DMS79 (cell line): ENCODE results near the gene STIM1.

Experiments
- DNase-seq: peaks from one replicate; lab custom pipeline; 2025; lab: John Stamatoyannopoulos, UW

STIM1 gene

GRCh38 chr11:4071325-4071724 is 215.9 kb downstream of the STIM1 start:
- no peak for DNase-seq

GRCh38 chr11:4071914-4072313 is 216.4 kb downstream of the STIM1 start:
- DNase-seq, result no peak

DNA sequence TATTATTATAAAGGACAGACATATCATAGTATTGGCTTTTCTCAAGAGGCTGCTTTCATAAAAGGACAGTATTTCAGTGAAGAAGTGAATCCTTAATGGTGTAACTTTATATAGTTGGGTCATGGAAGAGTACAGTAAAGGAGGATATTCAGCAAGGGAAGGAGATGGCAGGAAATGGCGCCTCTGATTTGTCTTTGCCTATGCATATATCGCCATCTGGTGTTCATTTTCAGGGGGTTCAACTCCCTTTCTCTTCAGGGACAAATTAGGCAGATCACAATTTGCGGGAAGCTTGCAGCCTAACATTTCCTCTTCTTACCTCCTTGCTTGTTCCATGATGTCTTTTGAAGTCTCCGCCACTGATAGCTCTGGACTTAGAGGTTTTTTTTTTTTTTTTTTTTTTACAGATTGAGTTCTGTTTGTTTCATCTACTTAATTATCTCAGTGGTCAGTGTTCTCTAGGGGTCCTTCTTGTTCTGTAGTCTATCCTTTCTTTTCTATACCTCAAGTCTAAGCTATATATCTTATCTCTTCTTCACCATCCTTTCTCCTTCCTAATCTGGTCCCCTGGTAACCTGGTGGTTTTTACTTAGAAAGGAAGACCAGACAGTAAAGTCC is 217.3 kb downstream of the STIM1 start:
- DNase-seq, result peak; percentile 51

DNA sequence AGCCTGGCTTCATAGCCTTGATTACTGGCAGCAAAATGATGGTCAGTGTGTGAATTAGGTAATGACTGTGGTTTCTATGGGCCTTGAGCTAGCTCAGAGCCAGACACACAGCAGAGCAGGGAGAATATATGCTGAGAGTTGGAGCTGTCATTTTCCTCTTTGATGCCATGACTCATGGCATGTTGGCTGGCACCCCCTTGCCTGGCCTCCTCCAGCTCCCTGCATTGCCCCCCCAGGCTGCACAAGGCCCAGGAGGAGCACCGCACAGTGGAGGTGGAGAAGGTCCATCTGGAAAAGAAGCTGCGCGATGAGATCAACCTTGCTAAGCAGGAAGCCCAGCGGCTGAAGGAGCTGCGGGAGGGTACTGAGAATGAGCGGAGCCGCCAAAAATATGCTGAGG is 218.8 kb downstream of the STIM1 start:
- DNase-seq, result no peak

GRCh38 chr11:4076774-4077173 is 221.3 kb downstream of the STIM1 start:
- DNase-seq, result no peak

- no peak for DNase-seq
Measured at GRCh38 chr11:4083198-4083597, 227.7 kb downstream of the STIM1 start.

DNA sequence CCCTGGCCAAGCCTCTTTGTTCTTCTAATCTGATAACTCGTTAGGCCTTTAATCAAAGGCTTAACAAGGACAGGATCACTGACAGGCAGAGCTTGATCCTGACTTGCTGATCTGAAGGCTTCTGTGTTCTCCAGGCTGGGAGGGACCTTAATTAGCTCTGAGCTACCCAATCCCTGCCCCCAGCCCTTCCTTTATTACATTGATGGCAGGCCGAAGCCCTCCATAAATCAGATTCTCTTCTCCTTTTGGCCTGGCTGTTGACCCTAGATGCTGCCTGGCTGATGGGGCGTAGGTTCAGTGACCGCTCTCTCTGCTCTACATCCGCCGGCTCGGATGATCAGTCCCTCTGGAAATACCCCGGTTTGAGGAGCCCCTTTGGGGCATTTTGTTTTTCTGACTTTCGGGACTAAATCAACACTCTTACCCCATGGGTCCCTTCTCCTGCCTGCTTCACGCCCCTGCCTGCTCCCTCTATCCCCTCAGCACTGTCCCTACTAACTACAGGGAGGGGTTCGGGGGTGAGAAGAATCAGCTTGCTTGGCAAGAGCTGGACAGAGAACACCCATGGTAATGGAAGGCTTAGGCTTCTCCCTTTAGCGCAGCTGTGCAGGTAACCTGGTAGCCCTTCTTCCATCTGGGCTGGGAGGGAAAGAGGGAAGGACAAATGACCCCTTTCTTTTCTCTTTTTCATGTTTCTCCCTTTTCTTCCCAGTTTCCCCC is 229.1 kb downstream of the STIM1 start:
- DNase-seq, result no peak

DNA sequence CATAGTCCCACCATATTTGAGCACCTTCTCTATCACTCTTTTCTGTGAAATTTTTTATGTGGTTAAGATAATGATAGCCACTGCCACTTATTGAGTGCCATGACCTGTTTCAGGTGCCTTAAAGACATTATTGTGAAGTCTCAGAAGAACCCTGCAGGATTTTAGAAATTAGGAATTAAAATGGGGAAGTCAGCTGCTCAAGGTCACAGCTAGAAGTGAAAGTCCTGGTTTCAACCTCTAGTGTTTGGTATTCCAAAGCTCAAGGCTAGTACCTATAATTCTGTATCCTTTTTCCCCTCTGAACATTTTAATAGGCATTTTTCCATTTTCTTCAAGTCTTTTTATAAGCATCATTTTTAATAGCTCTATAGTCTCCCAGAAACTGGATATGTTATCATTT is 230.1 kb downstream of the STIM1 start:
- DNase-seq, result no peak

GRCh38 chr11:4086575-4087353 is 231.3 kb downstream of the STIM1 start:
- no peak for DNase-seq

- DNase-seq, result no peak
Measured at GRCh38 chr11:4087551-4087950, 232.1 kb downstream of the STIM1 start.

GRCh38 chr11:4090258-4090657 is 234.8 kb downstream of the STIM1 start:
- no peak for DNase-seq

GRCh38 chr11:4092026-4092425 is 236.6 kb downstream of the STIM1 start:
- no peak for DNase-seq

DNA sequence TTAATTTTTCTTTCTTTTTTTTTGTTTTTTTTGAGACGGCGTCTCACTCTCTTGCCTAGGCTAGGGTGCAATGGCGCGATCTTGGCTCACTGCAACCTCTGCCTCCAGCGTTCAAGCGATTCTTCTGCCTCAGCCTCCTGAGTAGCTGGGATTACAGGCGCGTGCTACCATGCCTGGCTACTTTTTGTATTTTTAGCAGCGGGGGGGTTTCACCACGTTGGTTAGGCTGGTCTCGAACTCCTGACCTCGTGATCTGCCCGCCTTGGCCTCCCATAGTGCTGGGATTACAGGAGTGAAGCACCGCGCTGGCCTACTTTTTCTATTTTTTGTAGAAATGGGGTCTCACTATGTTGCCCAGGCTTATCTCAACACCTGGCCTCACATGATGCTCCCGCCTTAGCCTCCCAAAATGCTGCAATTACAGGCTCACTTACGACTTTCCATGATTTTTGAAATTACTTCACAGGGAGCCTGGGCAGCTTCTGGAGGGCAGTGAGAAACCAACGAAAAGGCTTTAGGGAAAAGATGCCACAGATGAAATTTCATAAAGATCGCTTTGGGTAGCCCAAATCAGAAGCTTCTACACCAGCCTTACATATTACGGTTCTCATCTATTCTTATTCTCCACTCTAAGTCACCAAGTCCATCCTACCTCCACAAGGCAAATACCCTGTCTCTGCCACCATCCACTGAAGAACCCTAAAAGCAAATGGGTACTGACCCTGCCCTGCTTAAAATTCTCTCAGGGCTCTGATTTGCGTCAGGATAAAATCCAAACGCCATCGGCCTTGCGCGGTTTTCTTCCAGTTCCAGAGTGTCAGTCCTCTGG is 238.3 kb downstream of the STIM1 start:
- DNase-seq, result no peak

GRCh38 chr11:4094348-4095291 is 239.2 kb downstream of the STIM1 start, which contains the start of gene RRM1:
Gene RRM1 (plus strand): TSS chr11:4094799. CDS start chr11:4095013, 214 bp downstream.
- DNase-seq, result peak; percentile 99

DNA sequence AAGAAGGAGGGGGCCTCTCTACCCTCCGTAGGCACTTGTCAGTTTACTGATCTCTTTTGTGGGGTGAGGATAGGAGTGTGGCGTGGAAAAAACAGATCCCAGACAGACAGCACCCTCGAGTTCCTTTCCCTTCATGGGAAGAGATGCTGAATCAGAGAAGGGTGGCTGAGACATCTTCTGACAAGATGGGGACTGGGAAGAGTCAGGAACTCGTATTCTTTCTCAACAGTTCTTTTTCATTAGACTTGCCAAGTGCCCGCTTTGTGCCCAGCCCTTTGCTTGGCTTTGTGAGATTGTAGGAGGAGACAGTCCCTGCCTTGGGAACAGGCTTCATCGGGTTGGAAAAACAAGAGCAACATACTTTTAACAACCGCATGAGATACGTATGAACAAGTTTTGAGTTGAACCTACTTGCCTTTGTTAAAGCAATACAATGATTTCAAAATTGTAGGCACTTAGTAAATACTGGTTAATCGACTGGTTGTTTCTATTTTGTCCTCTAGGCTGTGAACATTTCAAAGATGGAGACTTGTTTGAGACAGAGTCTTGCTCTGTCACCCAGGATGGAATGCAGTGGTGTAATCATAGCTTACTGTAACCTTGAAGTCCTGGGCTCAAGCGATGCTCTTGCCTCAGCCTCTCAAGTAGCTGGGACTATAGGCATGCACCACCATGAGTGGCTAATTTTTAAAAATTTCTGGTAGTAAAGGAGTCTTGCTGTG is 240.2 kb downstream of the STIM1 start:
- DNase-seq, result peak; percentile 6

DNA sequence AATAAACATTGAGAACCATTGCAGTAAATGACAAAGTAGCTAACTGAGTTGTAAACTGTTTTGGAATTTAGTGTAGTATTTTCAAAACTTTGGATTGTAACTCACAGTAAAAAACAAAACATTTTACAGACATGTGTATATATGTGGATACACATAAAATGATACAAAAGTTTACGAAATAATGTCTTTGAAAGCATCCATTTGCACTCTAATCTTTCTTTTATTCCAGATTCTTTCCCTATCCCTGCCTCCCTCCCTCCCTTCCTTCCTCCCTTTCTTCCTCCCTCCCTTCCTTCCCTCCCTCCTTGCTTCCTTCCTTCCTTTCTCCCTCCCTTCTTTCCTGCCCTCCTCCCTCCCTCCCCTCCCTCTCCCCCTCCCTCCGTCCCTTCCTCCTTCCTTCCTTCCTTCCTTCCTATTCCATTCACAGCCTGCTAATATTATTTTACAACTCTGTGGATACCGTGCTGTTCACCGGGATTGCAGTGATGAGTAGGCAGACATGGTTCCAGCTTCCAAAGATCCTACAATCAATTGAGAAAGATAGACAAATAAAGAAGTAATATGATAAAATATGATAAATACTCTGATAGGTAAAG is 242.7 kb downstream of the STIM1 start:
- no peak for DNase-seq

DNA sequence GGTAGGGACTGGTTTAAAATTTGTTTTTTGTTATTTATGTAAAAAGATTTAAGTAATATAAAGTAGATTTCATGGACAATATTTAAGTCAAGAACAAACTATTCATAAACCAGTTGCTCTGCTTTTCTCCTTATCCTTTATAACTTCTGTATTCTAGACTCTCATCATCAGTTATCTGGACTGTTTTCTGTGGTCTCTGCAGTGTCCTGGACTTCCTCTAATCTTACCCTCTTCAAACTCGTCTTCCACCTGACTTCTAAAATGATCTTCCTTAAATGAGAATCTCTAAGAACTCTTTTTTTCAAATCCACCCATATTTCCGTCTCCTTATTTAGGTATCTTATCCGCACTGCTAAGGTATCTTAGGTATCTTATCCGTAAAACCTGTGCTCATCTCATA is 247.2 kb downstream of the STIM1 start:
- no peak for DNase-seq

GRCh38 chr11:4103269-4103668 is 247.8 kb downstream of the STIM1 start:
- DNase-seq, result no peak

DNA sequence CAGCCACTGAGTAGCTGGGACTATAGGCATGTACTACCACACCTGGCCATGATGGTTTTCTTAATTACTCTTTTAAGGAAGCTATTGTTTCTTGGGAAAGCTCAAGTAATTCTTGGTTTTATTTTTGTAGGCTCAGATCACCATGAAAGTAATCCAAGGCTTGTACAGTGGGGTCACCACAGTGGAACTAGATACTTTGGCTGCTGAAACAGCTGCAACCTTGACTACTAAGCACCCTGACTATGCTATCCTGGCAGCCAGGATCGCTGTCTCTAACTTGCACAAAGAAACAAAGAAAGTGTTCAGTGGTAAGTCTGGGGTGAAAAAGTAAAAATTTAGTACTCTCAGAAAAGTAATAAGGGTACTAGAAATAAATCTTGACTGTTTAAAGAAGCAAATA is 250.5 kb downstream of the STIM1 start:
- no peak for DNase-seq

- no peak for DNase-seq
Measured at GRCh38 chr11:4111834-4112233, 256.4 kb downstream of the STIM1 start.
